K562 (cell line): ENCODE measurements around the gene GUK1. TPM values are rescaled to one million over a fixed set of nuclear protein-coding genes. Genes with fewer than 3 reads are reported as not detected.

ENCODE experiments used
- ARHGAP35 ChIP-seq: fragments of 450-650 bp; IDR thresholded peaks from 2 replicates; pipeline ENCODE4 v1.6.1; 2018; ENCODE audit not compliant: partially characterized antibody
- HMBOX1 ChIP-seq: sonication (generic); IDR thresholded peaks from 2 replicates; pipeline ENCODE4 v1.6.1; 2016
- LARP7 ChIP-seq: fragments of 450-650 bp; IDR thresholded peaks from 2 replicates; pipeline ENCODE4 v1.6.1; 2016
- MAFF ChIP-seq: IDR thresholded peaks from 2 replicates; pipeline ENCODE4 v1.6.1; 2012; ENCODE audit warnings: low read length, improper control_type of control experiment
- MCM5 ChIP-seq: fragments of 450-650 bp; IDR thresholded peaks from 2 replicates; pipeline ENCODE4 v1.6.1; 2016; ENCODE audit warnings: low read depth
- MLX ChIP-seq, 2 experiments: fragments of 450-650 bp in 1 of 2; sonication (generic) in 1 of 2; formaldehyde crosslinking; conservative IDR thresholded peaks; 2 replicates each; pipeline versions ENCODE4 v1.4.0 to v1.8.1; 2020 to 2022; ENCODE audit warnings: mild to moderate bottlenecking in 1 of 2, missing genetic modification reagents in 1 of 2
- PCBP1 ChIP-seq: fragments of 200-400 bp; formaldehyde crosslinking; IDR thresholded peaks from 2 replicates; pipeline ENCODE4 v1.6.1; 2018; ENCODE audit warnings: mild to moderate bottlenecking, low read depth, low read length; ENCODE audit not compliant: poor library complexity, severe bottlenecking
- PHF8 ChIP-seq: fragments of 200-600 bp; sonication (generic); IDR thresholded peaks from 2 replicates; pipeline ENCODE4 v1.6.1; 2012; ENCODE audit warnings: mixed run types, mild to moderate bottlenecking, inconsistent platforms, low read length, moderate library complexity, borderline replicate concordance
- PML ChIP-seq: IDR thresholded peaks from 2 replicates; pipeline ENCODE4 v1.6.1; 2012; ENCODE audit warnings: low read length, inconsistent platforms
- POLR2AphosphoS5 ChIP-seq: IDR thresholded peaks from 2 replicates; pipeline ENCODE4 v1.6.1; 2011; ENCODE audit warnings: mild to moderate bottlenecking, low read depth, low read length, moderate library complexity; ENCODE audit not compliant: control insufficient read depth, insufficient read depth
- POLR2G ChIP-seq: fragments of 200-400 bp; formaldehyde crosslinking; IDR thresholded peaks from 2 replicates; pipeline ENCODE4 v1.6.1; 2017; ENCODE audit warnings: low read depth, mild to moderate bottlenecking, antibody characterized with exemption, low read length, moderate library complexity
- RBFOX2 ChIP-seq: fragments of 200-400 bp; formaldehyde crosslinking; IDR thresholded peaks from 2 replicates; pipeline ENCODE4 v1.6.1; 2017; ENCODE audit warnings: low read depth, mild to moderate bottlenecking, low read length, moderate library complexity
- RHOXF2B ChIP-seq: fragments of 250-450 bp; sonication (Bioruptor Pico); conservative IDR thresholded peaks from 2 replicates; pipeline ENCODE4 v1.5.1; 2021
- SMAD3 ChIP-seq: fragments of 450-650 bp; formaldehyde crosslinking; conservative IDR thresholded peaks from 2 replicates; pipeline ENCODE4 v1.4.0; 2020; ENCODE audit warnings: mild to moderate bottlenecking
- TAL1 ChIP-seq: fragments of 450-650 bp; IDR thresholded peaks from 2 replicates; pipeline ENCODE4 v1.6.1; 2016; ENCODE audit warnings: mild to moderate bottlenecking
- TEAD1 ChIP-seq, 2 experiments: fragments of 450-650 bp in 1 of 2; sonication (generic) in 1 of 2; formaldehyde crosslinking; IDR thresholded peaks; 2 replicates each; pipeline versions ENCODE4 v1.4.0 to v1.8.0; 2020 to 2022; ENCODE audit warnings: mild to moderate bottlenecking in 2 of 2, missing genetic modification reagents in 1 of 2
- THRA ChIP-seq: fragments of 450-650 bp; IDR thresholded peaks from 2 replicates; pipeline ENCODE4 v1.6.1; 2017; ENCODE audit warnings: mild to moderate bottlenecking, moderate library complexity
- ZNF592 ChIP-seq: fragments of 450-650 bp; IDR thresholded peaks from 2 replicates; pipeline ENCODE4 v1.6.1; 2017; ENCODE audit warnings: antibody characterized with exemption, mild to moderate bottlenecking
- polyA plus RNA-seq, 8 experiments: library from polyadenylated mRNA; depleted of rRNA in 4 of 8; stranded (reverse) in 5 of 8; unstranded in 3 of 8; fragments of >200 nt; fragmentation: Nextera tagmentation in 2 of 8; fragmentation: Illumina TruSeq in 1 of 8; extraction: Ambion mirVana in 2 of 8; extraction: Trizol in 1 of 8; gene quantifications; 2 replicates each; pipeline versions ENCODE4 v1.2.1 to v1.2.3, GENCODE V29; 2011 to 2014; ENCODE audit warnings: inconsistent platforms in 1 of 8, missing spikeins in 1 of 8
- total RNA-seq, 7 experiments: library from RNA; depleted of rRNA in 6 of 7; stranded (reverse); fragments of >200 nt in 6 of 7; fragmentation: Illumina TruSeq in 2 of 7; extraction: Trizol in 2 of 7; gene quantifications; 2 replicates each; pipeline versions ENCODE4 v1.2.1 to v1.2.3, GENCODE V29; 2011 to 2021; ENCODE audit warnings: low replicate concordance in 1 of 7
- TF ChIP-seq, protein P1 (sequence below): sonication (generic); formaldehyde crosslinking; IDR thresholded peaks from 2 replicates; pipeline ENCODE4 v1.9.0; 2022; ENCODE audit warnings: mild to moderate bottlenecking, missing genetic modification reagents
- TF ChIP-seq, protein P2 (sequence below): sonication (generic); formaldehyde crosslinking; IDR thresholded peaks from 2 replicates; pipeline ENCODE4 v1.9.0; 2022; ENCODE audit warnings: mild to moderate bottlenecking, missing genetic modification reagents

Gene GUK1
- total and polyA plus RNA-seq, 9 of the 15 experiments (the other 6 are each of a cell fraction or from before 2014, with no cell fraction given): 7.0 to 331 (median 132) TPM

GRCh38 chr1:228097333-228098081, 42.6 kb upstream of the GUK1 start (continued):
- TF ChIP-seq ZNF592 (no peak), POLR2G (peak; percentile 68), THRA (no peak), RHOXF2B (CRISPR knock-in tag) (no peak), PML (no peak), SMAD3 (CRISPR knock-in tag) (no peak), TEAD1 (CRISPR knock-in tag; IDR thresholded peaks at IDR 0.05) (no peak), POLR2AphosphoS5 (0 out of 2 replicates have a peak, but pooled peaks have one; percentile 11), HMBOX1 (no peak), ARHGAP35 (no peak), MLX (CRISPR knock-in tag; conservative IDR thresholded peaks at IDR 0.05) (no peak), PHF8 (no peak), RBFOX2 (peak; percentile 38; the same call in 1 of the 2 replicates), MAFF (no peak), MCM5 (no peak), LARP7 (no peak), PCBP1 (no peak), TAL1 (no peak)
- TF ChIP-seq, protein P1, sequence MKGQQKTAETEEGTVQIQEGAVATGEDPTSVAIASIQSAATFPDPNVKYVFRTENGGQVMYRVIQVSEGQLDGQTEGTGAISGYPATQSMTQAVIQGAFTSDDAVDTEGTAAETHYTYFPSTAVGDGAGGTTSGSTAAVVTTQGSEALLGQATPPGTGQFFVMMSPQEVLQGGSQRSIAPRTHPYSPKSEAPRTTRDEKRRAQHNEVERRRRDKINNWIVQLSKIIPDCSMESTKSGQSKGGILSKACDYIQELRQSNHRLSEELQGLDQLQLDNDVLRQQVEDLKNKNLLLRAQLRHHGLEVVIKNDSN (CRISPR knock-in tag): 0 out of 2 replicates have a peak, but pooled peaks have one; percentile 23
- TF ChIP-seq, protein P2, sequence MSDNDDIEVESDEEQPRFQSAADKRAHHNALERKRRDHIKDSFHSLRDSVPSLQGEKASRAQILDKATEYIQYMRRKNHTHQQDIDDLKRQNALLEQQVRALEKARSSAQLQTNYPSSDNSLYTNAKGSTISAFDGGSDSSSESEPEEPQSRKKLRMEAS (CRISPR knock-in tag): 0 out of 2 replicates have a peak, but pooled peaks have one; percentile 36
